HTERT RPE-1 (cell line): ENCODE data around the gene ALDH5A1.

Experiments used
- in situ Hi-C: fragments of 300-500 bp; cut with MboI; formaldehyde crosslinking; loops from 4 replicates; pipeline ENCODE4 v1.14.3; 2020; ENCODE audit warnings: low sequenced_read_pairs

The ALDH5A1 gene

GRCh38 chr6:24564081-24564480, 69.3 kb downstream of the ALDH5A1 start:
- in situ Hi-C loops, result no loop called here

GRCh38 chr6:24565196-24565595, 70.4 kb downstream of the ALDH5A1 start:
- in situ Hi-C loops, result no loop called here

- in situ Hi-C loops, result no loop called here
These were observed 71.4 kb downstream of the ALDH5A1 start for GRCh38 chr6:24566020-24566767.

- in situ Hi-C loops, result no loop called here
These were observed 73.9 kb downstream of the ALDH5A1 start for GRCh38 chr6:24568683-24569082.

- in situ Hi-C loops, result no loop called here
These were observed 75.0 kb downstream of the ALDH5A1 start for GRCh38 chr6:24569811-24570210.

- in situ Hi-C loops, result no loop called here
These were observed 76.6 kb downstream of the ALDH5A1 start for GRCh38 chr6:24571361-24571760.

- in situ Hi-C loops, result loop anchor here (25.0 kb wide), 1 partner anchor 112 kb away; no protein-coding TSS in a partner anchor
These were observed 80.0 kb downstream of the ALDH5A1 start for GRCh38 chr6:24574809-24575208.

GRCh38 chr6:24576447-24576846, 81.7 kb downstream of the ALDH5A1 start:
- in situ Hi-C loops, result loop anchor here (25.0 kb wide), 1 partner anchor 111 kb away; no protein-coding TSS in a partner anchor

- in situ Hi-C loops, result loop anchor here (25.0 kb wide), 1 partner anchor 106 kb away; no protein-coding TSS in a partner anchor
These were observed 86.4 kb downstream of the ALDH5A1 start for GRCh38 chr6:24581084-24581669.

GRCh38 chr6:24583463-24584381, 89.0 kb downstream of the ALDH5A1 start:
- in situ Hi-C loops, result loop anchor here (25.0 kb wide), 1 partner anchor 104 kb away; no protein-coding TSS in a partner anchor

- in situ Hi-C loops, result loop anchor here (25.0 kb wide), 1 partner anchor 103 kb away; no protein-coding TSS in a partner anchor
These were observed 89.6 kb downstream of the ALDH5A1 start for GRCh38 chr6:24584382-24584720.
